Naive thymus-derived CD8-positive, alpha-beta T cell (primary cell): ENCODE results near the gene NUTF2. TPM values are rescaled to one million over a fixed set of nuclear protein-coding genes. Genes with fewer than 3 reads are reported as not detected.

Experiments used
- ATAC-seq, 2 donors: fragments of 150-1000 bp; cut with Tn5 transposase in 1 of 2; sonication (Bioruptor Pico), chemical (Tn5 transposase) in 1 of 2; 1 replicate in 1 of 2; 2 replicates in 1 of 2; pipeline ENCODE4 v1.10.0; 2021; ENCODE audit warnings: mild to moderate bottlenecking in 2 of 2, moderate library complexity in 2 of 2
- POLR2A ChIA-PET: fragments of 350-600 bp; sonication (Branson Sonifier 250); formaldehyde crosslinking; loops from one replicate; lab custom pipeline; 2021; ENCODE audit warnings: antibody characterized with exemption; lab: Charles Lee
- DNase-seq, 10 donors: peaks; one replicate each; pipeline versions ENCODE4 v3.0.0 to v3.0.0-alpha.2; 2020 to 2022
- H3K27ac Mint-ChIP-seq, 10 donors: one replicate each; pipeline ENCODE4 v1.8.0; 2020 to 2022; ENCODE audit warnings: mild to moderate bottlenecking in 10 of 10, mixed read lengths in 10 of 10, moderate library complexity in 4 of 10, inconsistent platforms in 1 of 10
- H3K27me3 Mint-ChIP-seq, 5 donors: one replicate each; pipeline ENCODE4 v1.8.0; 2021 to 2022; ENCODE audit warnings: mixed read lengths in 5 of 5
- H3K36me3 Mint-ChIP-seq, 3 donors: one replicate each; pipeline ENCODE4 v1.8.0; 2020 to 2022; ENCODE audit warnings: mixed read lengths in 3 of 3, mild to moderate bottlenecking in 2 of 3, inconsistent platforms in 1 of 3
- H3K4me1 Mint-ChIP-seq, 4 donors: one replicate each; pipeline ENCODE4 v1.8.0; 2021 to 2022; ENCODE audit warnings: mixed read lengths in 4 of 4
- H3K4me3 Mint-ChIP-seq, 10 donors: one replicate each; pipeline ENCODE4 v1.8.0; 2020 to 2022; ENCODE audit warnings: mild to moderate bottlenecking in 10 of 10, mixed read lengths in 10 of 10, moderate library complexity in 6 of 10, inconsistent platforms in 1 of 10
- H3K9me3 Mint-ChIP-seq, 9 donors: one replicate each; pipeline ENCODE4 v1.8.0; 2020 to 2022; ENCODE audit warnings: mixed read lengths in 9 of 9, mild to moderate bottlenecking in 3 of 9, inconsistent platforms in 1 of 9, moderate library complexity in 1 of 9
- polyA plus RNA-seq, 3 donors: library from polyadenylated mRNA; unstranded; fragments of 300-500 nt; fragmentation: Illumina TruSeq; gene quantifications; one replicate each; pipeline ENCODE4 v1.2.3, GENCODE V29; 2021
- total RNA-seq, 8 experiments: library from RNA in 2 of 8; stranded (reverse) in 2 of 8; gene quantifications; one replicate each; pipeline ENCODE4 v1.2.3 and lab custom pipeline; 2021 to 2026

NUTF2 gene
- total and polyA plus RNA-seq, 5 experiments from 2014 or later: 37.0 to 124 (median 109) TPM

DNA sequence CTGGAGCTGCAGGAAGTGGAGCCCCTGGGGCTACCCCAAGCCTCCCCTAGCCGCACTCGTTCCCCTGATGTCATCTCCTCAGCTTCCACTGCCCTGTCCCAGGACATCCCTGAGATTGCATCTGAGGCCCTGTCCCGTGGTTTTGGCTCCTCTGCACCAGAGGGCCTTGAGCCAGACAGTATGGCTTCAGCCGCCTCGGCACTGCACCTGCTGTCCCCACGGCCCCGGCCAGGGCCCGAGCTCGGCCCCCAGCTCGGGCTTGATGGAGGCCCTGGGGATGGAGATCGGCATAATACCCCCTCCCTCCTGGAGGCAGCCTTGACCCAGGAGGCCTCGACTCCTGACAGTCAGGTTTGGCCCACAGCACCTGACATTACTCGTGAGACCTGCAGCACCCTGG is 33.9 kb downstream of the NUTF2 start:
- Mint-ChIP-seq H3K4me1 (peaks cover 6 to 14% (median 12%) of the 10 kb centered on the region in 4 donors), H3K27ac (no peak overlapping the region), H3K9me3 (no peaks in the 10 kb centered on the region), H3K4me3 (no peak overlapping the region), H3K27me3 (no peaks in the 10 kb centered on the region), H3K36me3 (peaks cover 0 to 71% (median 14%) of the 10 kb centered on the region in 3 donors)
- DNase-seq (no peak), ATAC-seq (no peak)
- POLR2A ChIA-PET: interaction anchor here (0.6 kb wide), 1 partner anchor 9 kb away, joined by 5 read pairs; no protein-coding TSS in a partner anchor

DNA sequence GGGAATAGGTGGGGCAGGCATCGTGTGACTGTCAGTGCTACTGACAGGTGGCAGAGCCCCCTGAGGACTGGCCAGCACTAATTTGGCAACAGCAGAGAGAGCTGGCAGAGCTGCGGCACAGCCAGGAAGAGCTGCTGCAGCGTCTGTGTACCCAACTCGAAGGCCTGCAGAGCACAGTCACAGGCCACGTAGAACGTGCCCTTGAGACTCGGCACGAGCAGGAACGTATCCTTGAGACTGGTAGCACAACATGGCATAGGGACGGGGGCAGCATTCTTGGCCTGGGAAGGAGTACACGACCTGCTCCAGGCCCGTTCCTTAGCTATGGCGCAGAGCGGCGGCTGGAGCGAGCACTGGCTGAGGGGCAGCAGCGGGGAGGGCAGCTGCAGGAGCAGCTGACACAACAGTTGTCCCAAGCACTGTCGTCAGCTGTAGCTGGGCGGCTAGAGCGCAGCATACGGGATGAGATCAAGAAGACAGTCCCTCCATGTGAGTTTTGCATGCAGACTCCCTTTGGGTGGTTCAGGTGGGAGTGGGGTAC is 35.0 kb downstream of the NUTF2 start:
- Mint-ChIP-seq H3K27me3 (no peaks in the 10 kb centered on the region), H3K4me1 (peaks cover 0 to 7% (median 5%) of the 10 kb centered on the region in 4 donors), H3K4me3 (no peak overlapping the region), H3K36me3 (peaks cover 0 to 71% (median 14%) of the 10 kb centered on the region in 3 donors), H3K9me3 (no peaks in the 10 kb centered on the region), H3K27ac (peak overlapping the region in 1 of 10 donors; percentile 28)
- ATAC-seq (no peak), DNase-seq (no peak)
- POLR2A ChIA-PET: interaction anchor here (1.7 to 3.2 kb wide), 2 partner anchors 11 to 55 kb away, joined by 7 to 14 read pairs; partner anchors contain the start of genes PSKH1 and PSMB10

DNA sequence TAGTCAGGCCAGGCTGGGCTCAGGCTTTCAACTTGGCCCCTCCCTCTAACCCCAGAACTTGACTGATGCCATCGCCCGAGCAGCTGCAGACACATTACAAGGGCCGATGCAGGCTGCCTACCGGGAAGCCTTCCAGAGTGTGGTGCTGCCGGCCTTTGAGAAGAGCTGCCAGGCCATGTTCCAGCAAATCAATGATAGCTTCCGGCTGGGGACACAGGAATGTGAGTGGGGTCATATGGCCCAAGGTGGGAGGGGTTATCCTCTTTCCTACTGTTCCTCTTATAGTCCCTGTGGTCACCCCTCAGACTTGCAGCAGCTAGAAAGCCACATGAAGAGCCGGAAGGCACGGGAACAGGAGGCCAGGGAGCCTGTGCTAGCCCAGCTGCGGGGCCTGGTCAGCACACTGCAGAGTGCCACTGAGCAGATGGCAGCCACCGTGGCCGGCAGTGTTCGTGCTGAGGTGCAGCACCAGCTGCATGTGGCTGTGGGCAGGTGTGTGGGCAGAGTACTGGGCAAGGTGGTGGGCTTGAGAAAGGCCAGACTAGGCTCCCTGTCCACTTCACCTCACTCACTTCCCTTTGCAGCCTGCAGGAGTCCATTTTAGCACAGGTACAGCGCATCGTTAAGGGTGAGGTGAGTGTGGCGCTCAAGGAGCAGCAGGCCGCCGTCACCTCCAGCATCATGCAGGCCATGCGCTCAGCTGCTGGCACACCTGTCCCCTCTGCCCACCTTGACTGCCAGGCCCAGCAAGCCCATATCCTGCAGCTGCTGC is 35.8 kb downstream of the NUTF2 start:
- peak overlapping the region in 1 of 10 donors; percentile 76 for H3K27ac Mint-ChIP-seq

DNA sequence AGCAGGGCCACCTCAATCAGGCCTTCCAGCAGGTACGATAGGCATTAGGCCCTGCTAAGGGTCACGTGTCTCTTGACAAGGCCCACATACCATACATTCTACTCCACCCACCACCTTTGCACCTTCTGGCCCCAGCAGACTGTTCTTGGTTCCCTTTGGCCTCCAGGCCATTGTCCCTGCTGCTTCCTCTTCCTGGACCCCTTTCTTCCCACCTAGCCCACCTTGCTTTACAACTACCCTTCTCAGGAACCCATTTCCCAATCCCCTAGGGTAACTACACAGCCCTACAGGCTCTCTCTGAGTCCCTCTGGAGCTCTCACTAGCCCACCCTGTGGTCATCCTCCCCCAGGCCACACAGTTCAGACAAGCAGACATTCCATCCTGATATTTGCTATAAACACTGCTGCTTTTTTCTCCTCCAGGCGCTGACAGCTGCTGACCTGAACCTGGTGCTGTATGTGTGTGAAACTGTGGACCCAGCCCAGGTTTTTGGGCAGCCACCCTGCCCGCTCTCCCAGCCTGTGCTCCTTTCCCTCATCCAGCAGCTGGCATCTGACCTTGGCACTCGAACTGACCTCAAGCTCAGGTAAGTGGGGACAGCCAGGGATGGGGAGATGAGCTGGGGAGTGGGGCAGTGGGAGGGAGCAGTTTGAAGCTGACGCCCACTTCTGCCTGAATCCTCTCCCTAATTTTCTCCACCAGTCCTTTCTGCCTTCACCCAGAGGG is 36.6 kb downstream of the NUTF2 start:
- H3K36me3 Mint-ChIP-seq: peaks cover 0 to 64% (median 13%) of the 10 kb centered on the region in 3 donors
- H3K4me3 Mint-ChIP-seq: no peak overlapping the region
- H3K27ac Mint-ChIP-seq: peak overlapping the region in 4 of 10 donors; percentile 47 to 78 (median 66)
- no peaks in the 10 kb centered on the region for H3K9me3 Mint-ChIP-seq
- POLR2A ChIA-PET: interaction anchor here (0.8 to 3.2 kb wide), 7 partner anchors 10 to 202 kb away, joined by 4 to 14 read pairs (median 6); partner anchors contain the start of genes CTRL, EDC4, NFATC3 and PSKH1
- no peaks in the 10 kb centered on the region for H3K27me3 Mint-ChIP-seq
- peaks cover 0 to 7% (median 5%) of the 10 kb centered on the region in 4 donors for H3K4me1 Mint-ChIP-seq
- DNase-seq (no peak), ATAC-seq (peak; percentile 14 to 20)

More for the DNA sequence above, 35.8 kb downstream of the NUTF2 start:
- ATAC-seq: no peak
- Mint-ChIP-seq H3K36me3 (peaks cover 0 to 69% (median 14%) of the 10 kb centered on the region in 3 donors), H3K27me3 (no peaks in the 10 kb centered on the region), H3K4me1 (peaks cover 0 to 7% (median 5%) of the 10 kb centered on the region in 4 donors), H3K9me3 (no peaks in the 10 kb centered on the region), H3K4me3 (no peak overlapping the region)
- no peak for DNase-seq
- POLR2A ChIA-PET: interaction anchor here (1.6 to 3.2 kb wide), 4 partner anchors 9 to 54 kb away, joined by 6 to 14 read pairs (median 8); partner anchors contain the start of genes CTRL, EDC4, PSKH1 and PSMB10

DNA sequence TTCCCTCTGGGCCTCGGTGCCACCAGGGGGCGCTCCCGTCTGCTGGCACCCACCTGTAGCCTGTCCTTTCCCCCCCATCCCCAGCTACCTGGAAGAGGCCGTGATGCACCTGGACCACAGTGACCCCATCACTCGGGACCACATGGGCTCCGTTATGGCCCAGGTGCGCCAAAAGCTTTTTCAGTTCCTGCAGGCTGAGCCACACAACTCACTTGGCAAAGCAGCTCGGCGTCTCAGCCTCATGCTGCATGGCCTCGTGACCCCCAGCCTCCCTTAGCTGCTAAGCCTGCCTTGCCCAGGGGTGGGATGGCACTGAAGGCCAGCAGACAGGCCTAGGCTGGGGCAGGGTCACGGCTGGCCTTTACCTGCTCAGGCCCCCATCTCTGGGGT is 37.1 kb downstream of the NUTF2 start:
- Mint-ChIP-seq H3K27me3 (no peaks in the 10 kb centered on the region), H3K27ac (peak overlapping the region in 3 of 10 donors; percentile 43 to 76 (median 47)), H3K4me3 (no peak overlapping the region), H3K4me1 (peaks cover 0 to 7% (median 5%) of the 10 kb centered on the region in 4 donors), H3K9me3 (no peaks in the 10 kb centered on the region), H3K36me3 (peaks cover 0 to 60% (median 13%) of the 10 kb centered on the region in 3 donors)
- ATAC-seq (peak; percentile 89 to 92), DNase-seq (peak; percentile 58 to 86 (median 76))
- POLR2A ChIA-PET: interaction anchor here (0.7 to 3.2 kb wide), 7 partner anchors 10 to 201 kb away, joined by 3 to 14 read pairs (median 4); partner anchors contain the start of genes CTRL, EDC4, NFATC3 and PSMB10

DNA sequence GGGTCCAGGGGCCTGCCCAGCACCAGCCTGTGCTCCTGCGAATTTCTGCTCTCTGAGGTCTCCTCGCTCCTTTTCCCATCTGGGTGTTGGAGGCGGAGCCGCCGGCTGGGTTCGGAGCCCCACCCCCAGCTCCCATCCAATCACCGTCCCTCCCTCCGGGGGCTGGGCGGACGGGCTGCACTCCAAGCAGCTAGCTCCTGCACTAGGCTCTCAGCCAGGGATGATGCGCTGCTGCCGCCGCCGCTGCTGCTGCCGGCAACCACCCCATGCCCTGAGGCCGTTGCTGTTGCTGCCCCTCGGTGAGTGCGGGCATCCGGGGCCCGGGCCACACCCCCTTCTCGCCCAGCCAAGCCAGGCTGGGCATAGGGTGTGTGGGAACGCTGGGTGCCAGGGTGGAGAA is 38.0 kb downstream of the NUTF2 start, which contains the start of gene NRN1L:
TSS of gene NRN1L (plus strand) at position 202 of the 400 bp plus-strand sequence. CDS start at position 221, 19 bp downstream.
- POLR2A ChIA-PET: interaction anchor here (1.3 to 3.2 kb wide), 4 partner anchors 11 to 181 kb away, joined by 4 to 14 read pairs (median 6); partner anchors contain the start of genes EDC4 and PSMB10
- peaks cover 0 to 7% (median 5%) of the 10 kb centered on the region in 4 donors for H3K4me1 Mint-ChIP-seq
- DNase-seq (no peak), ATAC-seq (no peak)
- no peaks in the 10 kb centered on the region for H3K9me3 Mint-ChIP-seq
- H3K4me3 Mint-ChIP-seq: no peak within 1 kb of the TSS
- peak within 1 kb of the TSS in 4 of 10 donors; percentile 47 to 76 (median 53) for H3K27ac Mint-ChIP-seq
- peaks cover 0 to 52% (median 13%) of the 10 kb centered on the region in 3 donors for H3K36me3 Mint-ChIP-seq
- H3K27me3 Mint-ChIP-seq: no peaks in the 10 kb centered on the region

DNA sequence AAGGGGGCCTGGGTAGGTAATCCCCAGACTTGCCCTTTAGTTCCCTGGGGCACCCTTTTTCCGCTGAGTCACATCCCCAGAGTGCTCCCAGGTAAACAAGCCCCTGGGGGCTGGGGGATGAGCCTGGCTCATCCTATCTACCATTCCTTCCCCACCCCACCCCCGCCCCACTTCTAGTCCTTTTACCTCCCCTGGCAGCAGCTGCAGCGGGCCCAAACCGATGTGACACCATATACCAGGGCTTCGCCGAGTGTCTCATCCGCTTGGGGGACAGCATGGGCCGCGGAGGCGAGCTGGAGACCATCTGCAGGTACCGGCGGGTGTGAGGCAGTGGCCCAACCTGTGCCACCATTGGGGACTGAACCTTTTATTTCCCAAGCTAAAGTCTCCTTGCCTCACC is 38.8 kb downstream of the NUTF2 start:
- H3K27ac Mint-ChIP-seq: no peak overlapping the region

DNA sequence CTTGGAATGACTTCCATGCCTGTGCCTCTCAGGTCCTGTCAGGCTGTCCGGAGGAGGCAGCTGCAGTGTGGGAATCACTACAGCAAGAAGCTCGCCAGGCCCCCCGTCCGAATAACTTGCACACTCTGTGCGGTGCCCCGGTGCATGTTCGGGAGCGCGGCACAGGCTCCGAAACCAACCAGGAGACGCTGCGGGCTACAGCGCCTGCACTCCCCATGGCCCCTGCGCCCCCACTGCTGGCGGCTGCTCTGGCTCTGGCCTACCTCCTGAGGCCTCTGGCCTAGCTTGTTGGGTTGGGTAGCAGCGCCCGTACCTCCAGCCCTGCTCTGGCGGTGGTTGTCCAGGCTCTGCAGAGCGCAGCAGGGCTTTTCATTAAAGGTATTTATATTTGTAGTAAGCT is 39.2 kb downstream of the NUTF2 start:
- POLR2A ChIA-PET: interaction anchor here (0.6 to 1.5 kb wide), 4 partner anchors 14 to 155 kb away, joined by 3 to 5 read pairs (median 4); no protein-coding TSS in a partner anchor
- H3K36me3 Mint-ChIP-seq: peaks cover 0 to 44% (median 13%) of the 10 kb centered on the region in 3 donors
- ATAC-seq: no peak
- no peak overlapping the region for H3K4me3 Mint-ChIP-seq
- no peaks in the 10 kb centered on the region for H3K27me3 Mint-ChIP-seq
- no peak for DNase-seq
- H3K9me3 Mint-ChIP-seq: no peaks in the 10 kb centered on the region
- peak overlapping the region in 1 of 10 donors; percentile 79 for H3K27ac Mint-ChIP-seq
- H3K4me1 Mint-ChIP-seq: peaks cover 0 to 7% (median 4%) of the 10 kb centered on the region in 4 donors

More for the DNA sequence above, 38.8 kb downstream of the NUTF2 start:
- Mint-ChIP-seq H3K4me3 (no peak overlapping the region), H3K4me1 (peaks cover 0 to 7% (median 4%) of the 10 kb centered on the region in 4 donors), H3K27me3 (no peaks in the 10 kb centered on the region), H3K36me3 (peaks cover 0 to 46% (median 13%) of the 10 kb centered on the region in 3 donors), H3K9me3 (no peaks in the 10 kb centered on the region)
- POLR2A ChIA-PET: interaction anchor here (0.7 to 1.5 kb wide), 3 partner anchors 14 to 155 kb away, joined by 3 to 5 read pairs (median 3); no protein-coding TSS in a partner anchor
- DNase-seq: no peak
- no peak for ATAC-seq

DNA sequence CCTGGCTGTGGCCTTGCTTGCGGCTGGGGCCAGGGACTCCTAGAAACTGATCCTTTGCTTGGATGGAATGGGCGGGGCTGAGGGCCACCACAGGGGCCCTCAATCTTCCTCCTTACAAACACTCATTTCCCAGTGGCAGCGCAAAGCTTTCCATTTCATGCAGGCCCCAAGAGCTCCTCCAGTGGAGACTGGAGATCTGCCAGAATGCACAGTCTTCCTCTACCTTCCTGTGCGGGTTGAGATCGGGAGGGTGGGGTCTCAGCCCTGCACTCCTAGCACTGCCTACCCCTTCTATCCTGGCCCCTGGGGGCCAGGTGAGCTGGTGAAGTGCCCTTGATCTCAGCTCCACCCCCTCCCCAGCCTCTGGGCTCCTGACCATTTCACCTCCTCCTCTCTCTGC is 39.7 kb downstream of the NUTF2 start:
- peaks cover 0 to 39% (median 12%) of the 10 kb centered on the region in 3 donors for H3K36me3 Mint-ChIP-seq
- ATAC-seq: no peak
- POLR2A ChIA-PET: interaction anchor here (0.6 to 1.2 kb wide), 3 partner anchors 15 to 101 kb away, joined by 3 to 4 read pairs (median 3); no protein-coding TSS in a partner anchor
- DNase-seq: no peak
- peaks cover 0 to 7% (median 4%) of the 10 kb centered on the region in 4 donors for H3K4me1 Mint-ChIP-seq
- H3K4me3 Mint-ChIP-seq: no peak overlapping the region
- H3K27me3 Mint-ChIP-seq: no peaks in the 10 kb centered on the region
- H3K27ac Mint-ChIP-seq: peak overlapping the region in 4 of 10 donors; percentile 6 to 79 (median 48)
- no peaks in the 10 kb centered on the region for H3K9me3 Mint-ChIP-seq

DNA sequence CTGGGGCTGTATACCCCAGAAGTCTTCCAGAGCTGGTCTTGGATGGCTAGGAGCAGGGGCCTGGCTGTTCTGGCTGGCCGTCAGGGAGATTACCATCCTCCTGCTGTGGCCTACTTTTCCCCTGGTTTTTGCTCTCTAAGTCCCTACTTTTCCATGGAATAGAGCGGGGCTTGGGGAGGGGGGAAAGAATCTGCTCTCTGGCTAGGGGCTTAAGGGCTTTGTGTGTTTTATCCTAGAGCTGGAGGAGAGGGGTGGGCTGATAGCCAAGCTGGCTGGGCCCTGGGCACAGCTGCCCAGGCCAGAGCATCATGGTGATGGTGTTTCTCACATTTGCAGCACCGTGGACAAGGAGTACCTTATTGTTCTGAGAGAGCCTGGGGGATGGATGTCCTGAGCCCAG is 41.6 kb downstream of the NUTF2 start:
- peaks cover 0 to 26% (median 5%) of the 10 kb centered on the region in 3 donors for H3K36me3 Mint-ChIP-seq
- ATAC-seq (no peak), DNase-seq (no peak)
- H3K27ac Mint-ChIP-seq: no peak overlapping the region
- no peaks in the 10 kb centered on the region for H3K27me3 Mint-ChIP-seq
- no peak overlapping the region for H3K4me3 Mint-ChIP-seq
- H3K4me1 Mint-ChIP-seq: peaks cover 5 to 11% (median 9%) of the 10 kb centered on the region in 4 donors
- no peaks in the 10 kb centered on the region for H3K9me3 Mint-ChIP-seq
- POLR2A ChIA-PET: no interaction called here

DNA sequence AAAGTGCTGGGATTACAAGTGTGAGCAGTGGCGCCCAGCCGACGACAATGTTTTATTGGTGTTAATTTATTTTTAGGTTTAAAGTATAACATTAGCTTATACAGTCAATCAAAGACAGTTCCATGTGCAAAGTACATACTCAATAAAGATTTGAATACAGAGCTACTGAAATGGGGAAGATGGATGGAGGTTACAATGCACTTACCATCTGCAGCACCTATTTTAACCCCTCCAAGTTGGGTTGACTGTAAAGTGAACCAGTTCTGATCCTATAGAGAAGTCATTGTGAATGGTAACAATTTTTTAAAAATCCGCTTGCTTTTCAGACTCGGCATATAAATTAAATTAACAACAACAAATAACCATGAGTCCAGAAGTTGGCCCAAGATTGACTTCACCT is 45.6 kb downstream of the NUTF2 start:
- Mint-ChIP-seq H3K36me3 (peaks cover 0 to 7% (median 0%) of the 10 kb centered on the region in 3 donors), H3K27me3 (no peaks in the 10 kb centered on the region), H3K27ac (peak overlapping the region; percentile 73 to 97 (median 92)), H3K4me1 (peaks cover 13 to 45% (median 36%) of the 10 kb centered on the region in 4 donors), H3K9me3 (no peaks in the 10 kb centered on the region), H3K4me3 (peak overlapping the region; percentile 85 to 96 (median 92))
- ATAC-seq (no peak), DNase-seq (no peak)
- POLR2A ChIA-PET: interaction anchor here (0.6 to 3.2 kb wide), 12 partner anchors 10 to 371 kb away, joined by 3 to 15 read pairs (median 3); partner anchors contain the start of genes EDC4, PSMB10, RANBP10 and TSNAXIP1
